RWPE1 (cell line): Measurements from ENCODE around the gene LRRC8E.
"Not testable (repeated sequence)": the region's sequence is repeated elsewhere in the genome, so short reads cannot be mapped to it uniquely, and the experiment has no call there.

Source experiments
- CTCF ChIA-PET: fragments of 350-600 bp; sonication (Branson Sonifier 250); formaldehyde crosslinking; extraction: SDS; loops from one replicate; lab custom pipeline; 2021; lab: Yijun Ruan, JAX
- POLR2A ChIA-PET: fragments of 400-600 bp; formaldehyde crosslinking; extraction: SDS; loops from one replicate; lab custom pipeline; 2020; ENCODE audit warnings: antibody characterized with exemption; ENCODE audit not compliant: low non-redundant PET; lab: Yijun Ruan, JAX
- DNase-seq: peaks from one replicate; pipeline ENCODE4 v3.0.0; 2012; ENCODE audit warnings: low spot score
- H3K27ac ChIP-seq: fragments of 450-650 bp; 2 replicates; pipeline ENCODE4 v1.5.1; 2017
- CTCF ChIP-seq: fragments of 450-650 bp; conservative IDR thresholded peaks from 2 replicates; pipeline ENCODE4 v1.5.1; 2017; ENCODE audit warnings: low read depth, mild to moderate bottlenecking

LRRC8E gene

GRCh38 chr19:7926021-7926726 lies 37.9 kb downstream of the LRRC8E start, which contains the start of gene CTXN1:
CTXN1 (minus strand) TSS chr19:7926135; CDS start chr19:7925538, 597 bp downstream.
- TF ChIP-seq CTCF: no peak
- peak within 1 kb of the TSS; percentile 95 for H3K27ac ChIP-seq
- CTCF ChIA-PET: no interaction called here
- DNase-seq: peak; percentile 70
- POLR2A ChIA-PET: no interaction called here

- TF ChIP-seq CTCF: no peak
- no peak for DNase-seq
- POLR2A ChIA-PET: no interaction called here
- H3K27ac ChIP-seq: peak overlapping the region; percentile 95
- CTCF ChIA-PET: no interaction called here
These were observed 38.7 kb downstream of the LRRC8E start for GRCh38 chr19:7926727-7927604.

GRCh38 chr19:7927605-7928333 lies 39.5 kb downstream of the LRRC8E start:
- H3K27ac ChIP-seq: peak overlapping the region; percentile 95

GRCh38 chr19:7928334-7928706 lies 40.0 kb downstream of the LRRC8E start:
- H3K27ac ChIP-seq: peak overlapping the region; percentile 95
- POLR2A ChIA-PET: interaction anchor here (0.6 kb wide), 1 partner anchor 12 kb away, joined by 3 read pairs; no protein-coding TSS in a partner anchor
- CTCF ChIA-PET: interaction anchor here (0.6 to 1.0 kb wide), 3 partner anchors 10 to 77 kb away, joined by 3 to 4 read pairs (median 3); no protein-coding TSS in a partner anchor
- DNase-seq: no peak
- no peak for TF ChIP-seq CTCF

More at GRCh38 chr19:7927605-7928333, 39.5 kb downstream of the LRRC8E start:
- DNase-seq: no peak
- TF ChIP-seq CTCF: no peak
- POLR2A ChIA-PET: no interaction called here
- CTCF ChIA-PET: no interaction called here

GRCh38 chr19:7928741-7929701 lies 40.7 kb downstream of the LRRC8E start:
- H3K27ac ChIP-seq: peak overlapping the region; percentile 95
- ChIA-PET POLR2A (interaction anchor here (0.6 to 1.1 kb wide), 2 partner anchors 8 to 13 kb away, joined by 3 to 5 read pairs; no protein-coding TSS in a partner anchor), CTCF (interaction anchor here (0.5 to 1.5 kb wide), 5 partner anchors 9 to 78 kb away, joined by 3 to 11 read pairs (median 4); partner anchors contain the start of gene TIMM44)
- TF ChIP-seq CTCF: peak; percentile 48
- peak; percentile 58 for DNase-seq

GRCh38 chr19:7930030-7930429 lies 41.7 kb downstream of the LRRC8E start:
- DNase-seq, POLR2A ChIA-PET: not testable (repeated sequence)
- CTCF ChIA-PET: interaction anchor here (0.7 to 1.5 kb wide), 2 partner anchors 9 to 14 kb away, joined by 3 to 11 read pairs; partner anchors contain the start of gene TIMM44
- peak overlapping the region; percentile 95 for H3K27ac ChIP-seq
